CMK (cell line): Measurements from ENCODE around the gene FAM163A.

ENCODE experiments used
- DNase-seq: peaks from one replicate; pipeline ENCODE4 v3.0.0-alpha.2; 2010; ENCODE audit warnings: low read depth

The FAM163A gene

DNA sequence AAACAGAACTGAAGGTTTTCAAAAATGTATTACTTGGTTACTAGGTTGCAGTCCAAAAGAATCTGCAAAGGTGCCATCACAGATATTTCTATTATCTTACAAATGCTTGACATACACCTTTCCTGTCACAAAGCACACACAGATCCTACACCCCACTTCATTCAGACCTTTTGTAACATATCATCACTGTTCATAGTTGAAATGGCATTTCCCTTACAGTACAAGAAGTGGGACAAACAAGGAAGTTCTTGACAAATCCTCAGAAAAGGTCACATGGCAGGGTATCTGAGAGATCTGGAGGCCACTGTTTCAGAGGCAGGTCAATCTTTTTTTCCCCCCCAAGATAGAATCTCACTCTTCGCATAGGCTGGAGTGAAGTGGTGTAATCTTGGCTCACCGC lies 113.2 kb downstream of the FAM163A start:
- no peak for DNase-seq

DNA sequence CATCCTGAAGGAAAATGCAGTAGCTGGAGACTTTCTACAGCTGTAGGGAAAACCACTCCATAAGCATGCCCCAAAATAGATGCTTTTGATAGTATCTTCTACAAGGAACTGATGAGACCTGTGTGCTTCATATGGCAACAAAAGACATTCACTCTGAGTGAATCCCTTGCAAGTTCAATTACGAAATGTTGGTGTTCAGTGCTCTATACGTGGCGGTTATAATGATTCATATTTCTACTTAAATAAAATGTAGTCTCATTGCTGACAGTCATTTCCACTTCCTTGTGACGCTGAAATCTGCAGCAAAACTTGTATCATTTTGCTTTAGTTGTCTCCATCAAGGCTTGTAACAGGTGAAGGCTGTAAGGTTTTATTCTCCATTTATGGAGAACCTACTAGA lies 113.9 kb downstream of the FAM163A start:
- DNase-seq, result no peak

DNA sequence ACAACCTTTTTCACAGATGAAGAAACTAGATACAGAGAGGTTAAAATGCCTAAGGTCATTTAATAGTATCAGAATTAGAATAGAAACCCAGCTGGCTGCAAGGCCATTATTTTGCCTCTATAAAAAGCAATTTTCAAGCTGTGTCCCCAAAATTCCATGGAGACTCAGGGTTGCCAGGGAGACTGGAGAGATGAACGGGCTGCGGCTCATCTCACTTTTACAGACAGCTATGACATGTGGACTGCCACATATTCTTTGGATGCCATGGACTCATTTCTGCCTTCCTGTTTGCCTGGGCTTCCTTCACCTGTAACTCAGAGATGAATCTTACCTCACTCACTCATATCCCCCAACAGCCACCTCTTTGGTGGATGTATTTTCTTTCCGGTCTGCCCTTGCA lies 117.6 kb downstream of the FAM163A start:
- DNase-seq, result no peak

DNA sequence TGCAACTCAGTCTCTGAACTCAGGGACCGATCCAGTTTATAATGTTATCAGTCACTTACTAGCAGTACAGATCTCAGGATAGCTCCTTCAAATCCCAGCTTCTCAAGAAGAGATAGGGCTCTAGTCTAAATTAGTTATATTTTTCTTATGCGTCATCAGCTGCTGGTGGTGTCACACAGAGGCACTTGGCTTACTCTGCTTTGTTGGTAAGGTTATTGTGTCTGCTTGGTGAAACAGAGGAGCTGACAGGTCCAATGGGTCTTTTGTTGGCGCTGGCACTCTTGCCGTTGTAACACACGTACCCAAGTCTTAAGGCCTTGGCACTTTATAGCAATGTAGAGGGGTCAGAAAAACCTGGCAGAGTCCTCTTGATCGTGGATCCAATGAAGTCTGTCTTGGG lies 122.3 kb downstream of the FAM163A start:
- no peak for DNase-seq
